NB4 (cell line): ENCODE data around the gene C2orf80.

Experiments
- CTCF ChIP-seq: IDR thresholded peaks from one replicate; pipeline ENCODE4 v1.5.1; 2012; ENCODE audit warnings: low read depth, low read length
- MAX ChIP-seq: IDR thresholded peaks from 2 replicates; pipeline ENCODE4 v1.6.1; 2011; ENCODE audit warnings: low read depth, low read length
- MYC ChIP-seq: IDR thresholded peaks from 2 replicates; pipeline ENCODE4 v1.6.1; 2011; ENCODE audit warnings: low read depth, low read length
- POLR2A ChIP-seq: IDR thresholded peaks from 2 replicates; pipeline ENCODE4 v1.6.1; 2011; ENCODE audit warnings: mild to moderate bottlenecking; ENCODE audit not compliant: insufficient read length; ENCODE audit errors: extremely low read depth

DNA sequence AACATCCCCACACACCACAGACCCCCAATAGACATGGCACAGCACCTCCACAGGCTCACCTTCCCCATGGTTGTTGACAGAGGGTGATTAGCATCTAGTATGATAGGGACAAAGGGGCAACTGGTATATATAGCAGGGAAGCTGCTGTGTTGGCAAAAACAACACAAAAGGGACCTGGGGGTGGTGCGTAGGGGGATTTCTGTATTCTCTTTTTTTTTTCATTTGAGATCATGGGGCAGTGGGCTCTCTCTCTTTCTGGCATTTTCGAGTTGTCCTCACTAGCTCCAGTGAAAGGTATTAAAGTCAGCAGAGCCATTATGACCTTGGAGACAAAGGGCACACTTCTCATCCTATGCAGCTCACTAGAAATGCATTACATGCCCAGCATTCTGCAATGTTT, 26.3 kb downstream of the C2orf80 start, which contains the start of gene CRYGA:
- TF ChIP-seq CTCF (no peak), MAX (no peak), POLR2A (no peak), MYC (no peak)
